CD4-positive, alpha-beta memory T cell (primary cell): ENCODE results near the gene GCK. TPM values are rescaled to one million over a fixed set of nuclear protein-coding genes. Genes with fewer than 3 reads are reported as not detected.

Experiments used
- CTCF ChIA-PET: fragments of 350-600 bp; sonication (Branson Sonifier 250); formaldehyde crosslinking; loops from one replicate; lab custom pipeline; 2021; ENCODE audit warnings: inconsistent platforms; ENCODE audit not compliant: partially characterized antibody; lab: Charles Lee
- POLR2A ChIA-PET: fragments of 350-600 bp; sonication (Branson Sonifier 250); formaldehyde crosslinking; loops from one replicate; lab custom pipeline; 2021; ENCODE audit not compliant: partially characterized antibody; lab: Charles Lee
- DNase-seq, 5 donors: peaks; one replicate each; pipeline versions ENCODE4 v3.0.0 to v3.0.0-alpha.2; 2020 to 2022; ENCODE audit warnings: mixed read lengths in 1 of 5
- H3K27ac ChIP-seq: one replicate; pipeline ENCODE4 v1.7.0; 2013; ENCODE audit warnings: low read depth, low read length
- H3K27me3 ChIP-seq: 2 replicates; pipeline ENCODE4 v1.7.0; 2013; ENCODE audit warnings: mild to moderate bottlenecking, low read length, moderate library complexity; ENCODE audit not compliant: insufficient read depth
- H3K36me3 ChIP-seq: 2 replicates; pipeline ENCODE4 v1.7.0; 2013; ENCODE audit warnings: mild to moderate bottlenecking, low read length, moderate library complexity; ENCODE audit not compliant: insufficient read depth
- H3K4me1 ChIP-seq: 2 replicates; pipeline ENCODE4 v1.7.0; 2013; ENCODE audit warnings: mild to moderate bottlenecking, low read length, moderate library complexity; ENCODE audit not compliant: insufficient read depth
- H3K4me3 ChIP-seq, 2 donors: one replicate each; pipeline ENCODE4 v1.7.0; 2013; ENCODE audit warnings: low read length in 2 of 2, mild to moderate bottlenecking in 1 of 2
- H3K9me3 ChIP-seq, 2 donors: one replicate each; pipeline ENCODE4 v1.7.0; 2013; ENCODE audit warnings: low read length in 2 of 2, control low read depth in 1 of 2; ENCODE audit not compliant: control insufficient read depth in 1 of 2
- H3K27ac Mint-ChIP-seq, 7 donors: one replicate each; pipeline ENCODE4 v1.8.0; 2020 to 2021; ENCODE audit warnings: mixed read lengths in 7 of 7, mild to moderate bottlenecking in 6 of 7, inconsistent platforms in 3 of 7, moderate library complexity in 3 of 7
- H3K27me3 Mint-ChIP-seq, 2 donors: one replicate each; pipeline ENCODE4 v1.8.0; 2020 to 2021; ENCODE audit warnings: mixed read lengths in 2 of 2
- H3K36me3 Mint-ChIP-seq, 2 donors: one replicate each; pipeline ENCODE4 v1.8.0; 2020 to 2021; ENCODE audit warnings: mixed read lengths in 2 of 2, inconsistent platforms in 1 of 2, mild to moderate bottlenecking in 1 of 2
- H3K4me1 Mint-ChIP-seq, 4 donors: one replicate each; pipeline ENCODE4 v1.8.0; 2020 to 2021; ENCODE audit warnings: mixed read lengths in 4 of 4, mild to moderate bottlenecking in 1 of 4
- H3K4me3 Mint-ChIP-seq, 8 donors: one replicate each; pipeline ENCODE4 v1.8.0; 2020 to 2021; ENCODE audit warnings: mixed read lengths in 8 of 8, mild to moderate bottlenecking in 7 of 8, moderate library complexity in 6 of 8, inconsistent platforms in 3 of 8
- H3K9me3 Mint-ChIP-seq, 8 donors: one replicate each; pipeline ENCODE4 v1.8.0; 2020 to 2021; ENCODE audit warnings: mixed read lengths in 8 of 8, mild to moderate bottlenecking in 5 of 8, inconsistent platforms in 3 of 8, moderate library complexity in 1 of 8
- intact Hi-C: fragments of 100-400 bp; cut with micrococcal nuclease; formaldehyde crosslinking; loops from one replicate; pipeline ENCODE4 v1.15.1; 2023
- polyA plus RNA-seq, 2 donors: library from polyadenylated mRNA; unstranded; fragments of 300-500 nt; fragmentation: Illumina TruSeq; gene quantifications; one replicate each; pipeline ENCODE4 v1.2.3, GENCODE V29; 2021
- total RNA-seq, 2 experiments: library from RNA; stranded (reverse); gene quantifications; one replicate each; pipeline ENCODE4 v1.2.3, GENCODE V29; 2021

Gene GCK
- total and polyA plus RNA-seq, 4 experiments from 2014 or later: 0.33 to 0.38 TPM; not detected in 2

GRCh38 chr7:44232396-44232795, 43.2 kb upstream of the GCK start:
- H3K27ac Mint-ChIP-seq: no peak overlapping the region
- ChIA-PET POLR2A (no interaction called here), CTCF (no interaction called here)
- H3K9me3 Mint-ChIP-seq: no peaks in the 10 kb centered on the region
- H3K36me3 Mint-ChIP-seq: no peaks in the 10 kb centered on the region
- H3K4me3 Mint-ChIP-seq: no peak overlapping the region
- Histone ChIP-seq H3K36me3 (no peaks in the 10 kb centered on the region), H3K4me3 (no peak overlapping the region), H3K9me3 (no peaks in the 10 kb centered on the region), H3K27ac (no peak overlapping the region), H3K27me3 (no peaks in the 10 kb centered on the region), H3K4me1 (no peaks in the 10 kb centered on the region)
- no peak for DNase-seq
- H3K4me1 Mint-ChIP-seq: no peaks in the 10 kb centered on the region
- H3K27me3 Mint-ChIP-seq: no peaks in the 10 kb centered on the region
- intact Hi-C loops: no loop called here

GRCh38 chr7:44231088-44231487, 41.8 kb upstream of the GCK start:
- H3K9me3 Mint-ChIP-seq: no peaks in the 10 kb centered on the region
- no peak for DNase-seq
- intact Hi-C loops: no loop called here
- Histone ChIP-seq H3K27ac (no peak overlapping the region), H3K4me1 (no peaks in the 10 kb centered on the region), H3K27me3 (no peaks in the 10 kb centered on the region), H3K4me3 (no peak overlapping the region), H3K36me3 (no peaks in the 10 kb centered on the region), H3K9me3 (no peaks in the 10 kb centered on the region)
- no peak overlapping the region for H3K4me3 Mint-ChIP-seq
- H3K36me3 Mint-ChIP-seq: no peaks in the 10 kb centered on the region
- H3K4me1 Mint-ChIP-seq: no peaks in the 10 kb centered on the region
- ChIA-PET POLR2A (no interaction called here), CTCF (no interaction called here)
- no peak overlapping the region for H3K27ac Mint-ChIP-seq
- peaks cover under 1 to 2% of the 10 kb centered on the region in 2 donors for H3K27me3 Mint-ChIP-seq

- H3K9me3 ChIP-seq: no peaks in the 10 kb centered on the region
- H3K36me3 ChIP-seq: no peaks in the 10 kb centered on the region
- H3K4me3 ChIP-seq: no peak overlapping the region
- peaks cover 4 to 5% of the 10 kb centered on the region in 2 donors for H3K27me3 Mint-ChIP-seq
- no peaks in the 10 kb centered on the region for H3K36me3 Mint-ChIP-seq
- H3K4me3 Mint-ChIP-seq: no peak overlapping the region
- no peak overlapping the region for H3K27ac Mint-ChIP-seq
- CTCF ChIA-PET: no interaction called here
- POLR2A ChIA-PET: no interaction called here
- H3K4me1 Mint-ChIP-seq: no peaks in the 10 kb centered on the region
- H3K27ac ChIP-seq: no peak overlapping the region
- H3K27me3 ChIP-seq: no peaks in the 10 kb centered on the region
- no peaks in the 10 kb centered on the region for H3K4me1 ChIP-seq
- no peaks in the 10 kb centered on the region for H3K9me3 Mint-ChIP-seq
- no peak for DNase-seq
- intact Hi-C loops: no loop called here
These were observed 41.0 kb upstream of the GCK start for GRCh38 chr7:44230286-44230685.

- Histone ChIP-seq H3K9me3 (no peaks in the 10 kb centered on the region), H3K4me1 (no peaks in the 10 kb centered on the region), H3K4me3 (no peak overlapping the region), H3K27ac (no peak overlapping the region), H3K36me3 (no peaks in the 10 kb centered on the region), H3K27me3 (no peaks in the 10 kb centered on the region)
- H3K4me1 Mint-ChIP-seq: no peaks in the 10 kb centered on the region
- H3K4me3 Mint-ChIP-seq: no peak overlapping the region
- no peak for DNase-seq
- ChIA-PET CTCF (no interaction called here), POLR2A (no interaction called here)
- H3K9me3 Mint-ChIP-seq: no peaks in the 10 kb centered on the region
- no peaks in the 10 kb centered on the region for H3K36me3 Mint-ChIP-seq
- H3K27me3 Mint-ChIP-seq: peaks cover 4 to 5% of the 10 kb centered on the region in 2 donors
- intact Hi-C loops: no loop called here
- no peak overlapping the region for H3K27ac Mint-ChIP-seq
These were observed 40.4 kb upstream of the GCK start for GRCh38 chr7:44229546-44230105.

GRCh38 chr7:44228571-44229350, 39.5 kb upstream of the GCK start:
- Mint-ChIP-seq H3K36me3 (no peaks in the 10 kb centered on the region), H3K4me3 (no peak overlapping the region), H3K9me3 (no peaks in the 10 kb centered on the region), H3K27me3 (peaks cover 4 to 5% of the 10 kb centered on the region in 2 donors), H3K27ac (no peak overlapping the region), H3K4me1 (no peaks in the 10 kb centered on the region)
- POLR2A ChIA-PET: no interaction called here
- Histone ChIP-seq H3K36me3 (no peaks in the 10 kb centered on the region), H3K9me3 (no peaks in the 10 kb centered on the region), H3K27me3 (no peaks in the 10 kb centered on the region), H3K4me3 (no peak overlapping the region), H3K27ac (no peak overlapping the region), H3K4me1 (no peaks in the 10 kb centered on the region)
- intact Hi-C loops: no loop called here
- CTCF ChIA-PET: no interaction called here
- no peak for DNase-seq

- H3K36me3 ChIP-seq: no peaks in the 10 kb centered on the region
- H3K4me1 Mint-ChIP-seq: no peaks in the 10 kb centered on the region
These were observed 38.7 kb upstream of the GCK start for GRCh38 chr7:44227911-44228310.

GRCh38 chr7:44226396-44226753, 37.1 kb upstream of the GCK start:
- Mint-ChIP-seq H3K27ac (no peak overlapping the region), H3K4me3 (no peak overlapping the region), H3K27me3 (peaks cover 5 to 7% of the 10 kb centered on the region in 2 donors), H3K4me1 (no peaks in the 10 kb centered on the region), H3K36me3 (no peaks in the 10 kb centered on the region), H3K9me3 (no peaks in the 10 kb centered on the region)
- ChIA-PET POLR2A (no interaction called here), CTCF (no interaction called here)
- H3K27ac ChIP-seq: no peak overlapping the region
- no peak overlapping the region for H3K4me3 ChIP-seq
- no peaks in the 10 kb centered on the region for H3K36me3 ChIP-seq
- no peaks in the 10 kb centered on the region for H3K4me1 ChIP-seq
- no peak for DNase-seq
- H3K9me3 ChIP-seq: no peaks in the 10 kb centered on the region
- intact Hi-C loops: no loop called here
- no peaks in the 10 kb centered on the region for H3K27me3 ChIP-seq

More at GRCh38 chr7:44227911-44228310, 38.7 kb upstream of the GCK start:
- no peak overlapping the region for H3K27ac ChIP-seq
- no peaks in the 10 kb centered on the region for H3K4me1 ChIP-seq
- no peaks in the 10 kb centered on the region for H3K9me3 ChIP-seq
- intact Hi-C loops: no loop called here
- POLR2A ChIA-PET: no interaction called here
- Mint-ChIP-seq H3K4me3 (no peak overlapping the region), H3K27me3 (peaks cover 5 to 7% of the 10 kb centered on the region in 2 donors), H3K9me3 (no peaks in the 10 kb centered on the region), H3K27ac (no peak overlapping the region), H3K36me3 (no peaks in the 10 kb centered on the region)
- H3K4me3 ChIP-seq: no peak overlapping the region
- H3K27me3 ChIP-seq: no peaks in the 10 kb centered on the region
- DNase-seq: peak in 1 of 5 donors; percentile 10
- CTCF ChIA-PET: no interaction called here
